HG02840 (cell line): Measurements from ENCODE around the gene NPR1.
A peak's percentile ranks its signal among the peaks of the same experiment; 100 is the strongest.
"Not testable (repeated sequence)": the region's sequence is repeated elsewhere in the genome, so short reads cannot be mapped to it uniquely, and the experiment has no call there.

Experiments used
- ATAC-seq: cut with Tn5 transposase; IDR thresholded peaks from one replicate; pipeline ENCODE4 v1.9.1; 2021; ENCODE audit warnings: mild to moderate bottlenecking, moderate library complexity, moderate number of reproducible peaks; ENCODE audit not compliant: unreplicated experiment, low FRiP score

NPR1 gene

GRCh38 chr1:153716211-153716610, 37.7 kb downstream of the NPR1 start:
- not testable (repeated sequence) for ATAC-seq

GRCh38 chr1:153717330-153717729, 38.8 kb downstream of the NPR1 start:
- ATAC-seq = no peak

- no peak for ATAC-seq
Measured at GRCh38 chr1:153723687-153724086, 45.2 kb downstream of the NPR1 start.

GRCh38 chr1:153724634-153725033, 46.1 kb downstream of the NPR1 start:
- ATAC-seq = not testable (repeated sequence)

- ATAC-seq = peak; percentile 96
Measured at GRCh38 chr1:153727463-153728304, 49.2 kb downstream of the NPR1 start, which contains the start of gene INTS3. Gene INTS3 (plus strand): TSS chr1:153728050. CDS start chr1:153728635, 585 bp downstream.

GRCh38 chr1:153728305-153729066, 50.0 kb downstream of the NPR1 start:
- ATAC-seq = no peak

- no peak for ATAC-seq
Measured at GRCh38 chr1:153730468-153730988, 52.0 kb downstream of the NPR1 start.

GRCh38 chr1:153733970-153734369, 55.5 kb downstream of the NPR1 start:
- ATAC-seq = no peak

GRCh38 chr1:153734396-153735089, 56.1 kb downstream of the NPR1 start:
- ATAC-seq = no peak

GRCh38 chr1:153735090-153735420, 56.6 kb downstream of the NPR1 start:
- ATAC-seq = no peak

GRCh38 chr1:153741986-153742385, 63.5 kb downstream of the NPR1 start:
- ATAC-seq = no peak

- ATAC-seq = peak; percentile 73
Measured at GRCh38 chr1:153742411-153743142, 64.1 kb downstream of the NPR1 start.
